Smooth muscle cell (in vitro differentiated cells): Measurements from ENCODE around the gene PCF11. TPM values are rescaled to one million over a fixed set of nuclear protein-coding genes. Genes with fewer than 3 reads are reported as not detected.

Experiments used
- DNase-seq: peaks from one replicate; lab custom pipeline; 2025; ENCODE audit not compliant: unreplicated experiment; lab: John Stamatoyannopoulos, UW
- H2AFZ ChIP-seq: fragments of 200-600 bp; sonication (generic); 2 replicates; pipeline ENCODE4 v1.6.0; 2016; ENCODE audit warnings: antibody characterized with exemption, low read depth, mild to moderate bottlenecking
- H3F3A ChIP-seq: fragments of 200-600 bp; sonication (generic); 2 replicates; pipeline ENCODE4 v1.6.0; 2017; ENCODE audit warnings: antibody characterized with exemption, low read depth
- H3K27ac ChIP-seq: fragments of 200-600 bp; sonication (generic); 2 replicates; pipeline ENCODE4 v1.5.1; 2016; ENCODE audit warnings: low read depth, mild to moderate bottlenecking
- H3K27me3 ChIP-seq: fragments of 200-600 bp; sonication (generic); 2 replicates; pipeline ENCODE4 v1.6.1; 2016; ENCODE audit warnings: low read depth, mild to moderate bottlenecking
- H3K36me3 ChIP-seq: fragments of 200-600 bp; sonication (generic); 2 replicates; pipeline ENCODE4 v1.5.1; 2016; ENCODE audit warnings: low read depth
- H3K4me1 ChIP-seq: fragments of 200-600 bp; sonication (generic); 2 replicates; pipeline ENCODE4 v1.5.1; 2016; ENCODE audit warnings: low read depth
- H3K4me2 ChIP-seq: fragments of 200-600 bp; sonication (generic); 2 replicates; pipeline ENCODE4 v1.6.0; 2016; ENCODE audit warnings: mild to moderate bottlenecking
- H3K4me3 ChIP-seq: fragments of 200-600 bp; sonication (generic); 2 replicates; pipeline ENCODE4 v1.5.1; 2016; ENCODE audit warnings: mild to moderate bottlenecking
- H3K79me2 ChIP-seq: fragments of 200-600 bp; sonication (generic); 2 replicates; pipeline ENCODE4 v1.6.0; 2016; ENCODE audit warnings: low read depth, mild to moderate bottlenecking
- H3K9ac ChIP-seq: fragments of 200-600 bp; sonication (generic); 2 replicates; pipeline ENCODE4 v1.6.0; 2016; ENCODE audit warnings: low read depth
- H3K9me3 ChIP-seq: fragments of 200-600 bp; sonication (generic); replicated peaks from 2 replicates; pipeline ENCODE4 v1.5.1; 2016; ENCODE audit warnings: low read depth
- H4K20me1 ChIP-seq: fragments of 200-600 bp; sonication (generic); 2 replicates; pipeline ENCODE4 v1.6.0; 2016; ENCODE audit warnings: low read depth
- WGBS: methylation state at CpG from one replicate; pipeline ENCODE4 v1.1.7; 2016; ENCODE audit warnings: low lambda C conversion rate; 5-methylcytosine and 5-hydroxymethylcytosine counted together
- polyA plus RNA-seq: library from polyadenylated mRNA; unstranded; fragments of >200 nt; fragmentation: Nextera tagmentation; extraction: Ambion mirVana; gene quantifications from 2 replicates; pipeline ENCODE4 v1.2.1, GENCODE V29; 2016
- total RNA-seq: library from RNA; depleted of rRNA; stranded (reverse); fragments of >200 nt; gene quantifications from 2 replicates; pipeline ENCODE4 v1.2.3, GENCODE V29; 2014
- TF ChIP-seq, protein P1 (sequence below): fragments of 200-600 bp; sonication (generic); IDR thresholded peaks from 2 replicates; pipeline ENCODE4 v1.5.1; 2017; ENCODE audit warnings: borderline replicate concordance, mild to moderate bottlenecking, antibody characterized with exemption; ENCODE audit not compliant: insufficient read depth, poor library complexity, severe bottlenecking

The PCF11 gene
- total and polyA plus RNA-seq, 2 experiments from 2014 or later: 17.5 to 56.7 TPM

DNA sequence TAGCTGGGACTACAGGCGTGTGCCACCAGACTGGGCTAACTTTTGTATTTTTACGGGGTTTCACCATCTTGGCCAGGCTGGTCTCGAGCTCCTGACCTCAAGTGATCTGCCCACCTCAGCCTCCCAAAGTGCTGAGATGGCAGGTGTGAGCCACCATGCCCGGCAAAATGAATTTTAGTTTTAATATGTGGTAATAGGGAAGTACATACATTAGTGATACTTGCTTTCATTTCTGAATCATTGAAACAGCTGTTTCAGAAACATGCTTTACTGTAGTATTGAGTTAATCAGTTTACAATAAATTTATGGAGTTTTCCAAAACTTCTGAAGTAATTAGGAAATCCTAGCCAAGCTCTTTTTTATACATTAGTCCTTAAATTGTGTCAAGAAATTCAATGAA lies 15.6 kb downstream of the PCF11 start:
- no peaks in the 10 kb centered on the region for H3F3A ChIP-seq
- H3K27me3 ChIP-seq: no peaks in the 10 kb centered on the region
- H3K36me3 ChIP-seq: peaks cover 4% of the 10 kb centered on the region
- no peak overlapping the region for H3K27ac ChIP-seq
- peaks cover 80% of the 10 kb centered on the region for H4K20me1 ChIP-seq
- no peak for DNase-seq
- H3K9ac ChIP-seq: no peak overlapping the region
- 98% methylated on average over 4 of the region's 4 CpGs for WGBS
- no peak overlapping the region for H2AFZ ChIP-seq
- TF ChIP-seq, protein P1, sequence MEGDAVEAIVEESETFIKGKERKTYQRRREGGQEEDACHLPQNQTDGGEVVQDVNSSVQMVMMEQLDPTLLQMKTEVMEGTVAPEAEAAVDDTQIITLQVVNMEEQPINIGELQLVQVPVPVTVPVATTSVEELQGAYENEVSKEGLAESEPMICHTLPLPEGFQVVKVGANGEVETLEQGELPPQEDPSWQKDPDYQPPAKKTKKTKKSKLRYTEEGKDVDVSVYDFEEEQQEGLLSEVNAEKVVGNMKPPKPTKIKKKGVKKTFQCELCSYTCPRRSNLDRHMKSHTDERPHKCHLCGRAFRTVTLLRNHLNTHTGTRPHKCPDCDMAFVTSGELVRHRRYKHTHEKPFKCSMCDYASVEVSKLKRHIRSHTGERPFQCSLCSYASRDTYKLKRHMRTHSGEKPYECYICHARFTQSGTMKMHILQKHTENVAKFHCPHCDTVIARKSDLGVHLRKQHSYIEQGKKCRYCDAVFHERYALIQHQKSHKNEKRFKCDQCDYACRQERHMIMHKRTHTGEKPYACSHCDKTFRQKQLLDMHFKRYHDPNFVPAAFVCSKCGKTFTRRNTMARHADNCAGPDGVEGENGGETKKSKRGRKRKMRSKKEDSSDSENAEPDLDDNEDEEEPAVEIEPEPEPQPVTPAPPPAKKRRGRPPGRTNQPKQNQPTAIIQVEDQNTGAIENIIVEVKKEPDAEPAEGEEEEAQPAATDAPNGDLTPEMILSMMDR: no peak
- no peaks in the 10 kb centered on the region for H3K9me3 ChIP-seq
- H3K79me2 ChIP-seq: peaks cover 90% of the 10 kb centered on the region
- H3K4me2 ChIP-seq: no peak overlapping the region
- peaks cover 14% of the 10 kb centered on the region for H3K4me1 ChIP-seq
- H3K4me3 ChIP-seq: no peak overlapping the region

GRCh38 chr11:83174008-83174407 lies 17.1 kb downstream of the PCF11 start:
- H2AFZ ChIP-seq: no peak overlapping the region
- H3K9ac ChIP-seq: no peak overlapping the region
- H3K36me3 ChIP-seq: peaks cover 12% of the 10 kb centered on the region
- no peaks in the 10 kb centered on the region for H3K27me3 ChIP-seq
- H3K9me3 ChIP-seq: no peaks in the 10 kb centered on the region
- H3K4me2 ChIP-seq: no peak overlapping the region
- H4K20me1 ChIP-seq: peaks cover 84% of the 10 kb centered on the region
- no peak for DNase-seq
- peaks cover 14% of the 10 kb centered on the region for H3K4me1 ChIP-seq
- H3K79me2 ChIP-seq: peaks cover 78% of the 10 kb centered on the region
- no peak overlapping the region for H3K27ac ChIP-seq
- TF ChIP-seq, protein P1: no peak
- no peak overlapping the region for H3K4me3 ChIP-seq
- H3F3A ChIP-seq: no peaks in the 10 kb centered on the region

DNA sequence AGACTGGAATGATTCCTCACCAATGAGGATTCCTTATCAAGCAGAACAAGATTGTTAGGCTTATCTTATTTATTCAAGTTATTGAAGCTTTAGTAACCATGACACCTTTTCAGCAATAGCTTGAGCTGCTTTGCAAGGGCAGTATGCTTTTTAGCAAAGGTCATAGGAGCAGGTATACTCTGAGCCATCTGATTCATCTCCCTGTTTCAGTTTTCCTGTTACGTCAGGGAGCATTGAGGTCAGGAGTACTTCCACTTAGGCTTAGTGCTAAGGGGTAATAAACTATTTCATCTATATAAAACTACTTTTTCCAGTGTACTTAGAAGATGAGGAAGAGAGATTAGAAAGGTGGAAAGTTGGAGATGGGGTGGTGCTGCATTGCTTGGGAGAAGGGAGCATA lies 18.9 kb downstream of the PCF11 start:
- H4K20me1 ChIP-seq: peaks cover 66% of the 10 kb centered on the region
- TF ChIP-seq, protein P1: no peak
- peaks cover 6% of the 10 kb centered on the region for H3F3A ChIP-seq
- H3K9ac ChIP-seq: no peak overlapping the region
- no peak overlapping the region for H3K27ac ChIP-seq
- H3K9me3 ChIP-seq: no peaks in the 10 kb centered on the region
- WGBS: 94% methylated on average over 1 of the region's 1 CpG
- H3K27me3 ChIP-seq: no peaks in the 10 kb centered on the region
- H3K79me2 ChIP-seq: peaks cover 73% of the 10 kb centered on the region
- H3K4me3 ChIP-seq: no peak overlapping the region
- H3K4me1 ChIP-seq: peaks cover 1% of the 10 kb centered on the region
- peaks cover 17% of the 10 kb centered on the region for H3K36me3 ChIP-seq
- DNase-seq: no peak
- H2AFZ ChIP-seq: no peak overlapping the region
- no peak overlapping the region for H3K4me2 ChIP-seq

DNA sequence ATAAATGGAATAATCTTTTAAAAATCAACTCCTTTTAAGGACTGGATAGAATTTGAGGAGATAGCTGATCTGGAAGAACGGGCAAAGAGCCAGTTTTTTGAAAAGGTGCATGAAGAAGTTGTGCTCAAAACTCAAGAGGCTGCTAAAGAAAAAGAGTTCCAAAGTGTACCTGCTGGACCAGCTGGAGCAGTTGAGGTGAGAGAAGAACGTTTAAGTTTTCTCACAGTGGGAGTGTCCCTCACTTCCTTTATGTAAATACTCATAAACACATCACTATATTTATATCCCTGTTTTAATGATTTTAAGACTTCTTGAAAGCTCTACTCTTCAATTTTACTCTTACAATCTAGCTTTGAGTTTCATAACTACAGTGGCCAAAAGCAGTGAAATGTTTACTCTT lies 24.9 kb downstream of the PCF11 start:
- H4K20me1 ChIP-seq: peaks cover 8% of the 10 kb centered on the region
- WGBS: 87% methylated on average over 2 of the region's 2 CpGs
- DNase-seq: no peak
- TF ChIP-seq, protein P1: no peak
- H3K9ac ChIP-seq: no peak overlapping the region
- H3F3A ChIP-seq: peaks cover 55% of the 10 kb centered on the region
- H3K4me1 ChIP-seq: no peaks in the 10 kb centered on the region
- no peaks in the 10 kb centered on the region for H3K9me3 ChIP-seq
- H3K36me3 ChIP-seq: peaks cover 46% of the 10 kb centered on the region
- H3K4me2 ChIP-seq: no peak overlapping the region
- peaks cover 25% of the 10 kb centered on the region for H3K79me2 ChIP-seq
- H3K27me3 ChIP-seq: no peaks in the 10 kb centered on the region
- H3K27ac ChIP-seq: peak overlapping the region; percentile 39
- H3K4me3 ChIP-seq: no peak overlapping the region
- no peak overlapping the region for H2AFZ ChIP-seq
